ENCODE measurements around the gene PCDHGA8.

DNA sequence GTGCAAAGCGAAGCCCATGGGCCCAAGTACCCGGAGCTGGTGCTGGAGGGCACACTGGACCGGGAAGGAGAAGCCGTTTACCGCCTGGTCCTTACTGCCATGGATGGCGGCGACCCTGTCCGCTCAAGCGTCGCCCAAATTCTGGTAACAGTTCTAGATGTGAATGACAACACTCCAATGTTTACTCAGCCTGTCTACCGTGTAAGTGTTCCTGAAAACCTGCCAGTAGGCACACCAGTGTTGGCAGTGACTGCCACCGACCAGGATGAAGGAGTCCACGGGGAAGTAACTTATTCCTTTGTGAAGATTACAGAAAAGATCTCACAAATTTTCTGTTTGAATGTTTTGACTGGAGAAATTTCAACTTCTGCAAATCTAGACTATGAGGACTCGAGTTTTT lies 17.8 kb upstream of the PCDHGA8 start:
- TF ChIP-seq CTCF (conservative IDR thresholded peaks at IDR 0.05; ENCODE audit: low read length) (no peak), EZH2phosphoT487 (IDR thresholded peaks at IDR 0.05; ENCODE audit: borderline replicate concordance) (no peak)
